Mesenteric fat pad (tissue), 1 donor: Measurements from ENCODE around the gene SMU1. TPM values are rescaled to one million over a fixed set of nuclear protein-coding genes. Genes with fewer than 3 reads are reported as not detected.

Experiments used
- DNase-seq: peaks from one replicate; pipeline ENCODE4 v3.0.0-alpha.2; 2020; ENCODE audit warnings: low spot score
- total RNA-seq: library from RNA; stranded (reverse); fragmentation: NEBNext Ultra II Directional; extraction: Animal tissue kit (Norgen Biotek cat#: 25700); gene quantifications from one replicate; pipeline ENCODE4 v1.2.1, GENCODE V29; 2021
- donor health status: DM: yes; HTN: yes; CAD: no.

Gene SMU1
- total RNA-seq, 1 donor from 2014 or later = 17.6 TPM

DNA sequence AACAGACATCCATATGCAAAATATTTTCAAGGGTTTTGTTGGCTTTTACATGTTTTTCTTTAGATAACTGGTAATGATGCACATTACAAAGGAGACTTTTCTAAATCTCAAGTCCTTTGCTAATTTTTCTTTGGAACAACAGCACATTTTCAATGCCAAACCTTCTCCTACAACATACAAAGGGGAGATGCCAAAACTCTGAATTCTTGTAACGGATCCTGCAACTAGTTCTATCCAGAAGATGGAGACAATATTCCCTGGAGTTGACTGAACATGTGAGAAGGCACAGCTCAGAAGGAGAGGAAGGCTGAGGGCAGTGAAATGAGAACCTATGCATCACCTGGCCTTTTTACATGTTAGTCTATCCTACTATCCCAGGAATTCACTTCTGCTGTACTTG, 30.4 kb downstream of the SMU1 start:
- DNase-seq = no peak

DNA sequence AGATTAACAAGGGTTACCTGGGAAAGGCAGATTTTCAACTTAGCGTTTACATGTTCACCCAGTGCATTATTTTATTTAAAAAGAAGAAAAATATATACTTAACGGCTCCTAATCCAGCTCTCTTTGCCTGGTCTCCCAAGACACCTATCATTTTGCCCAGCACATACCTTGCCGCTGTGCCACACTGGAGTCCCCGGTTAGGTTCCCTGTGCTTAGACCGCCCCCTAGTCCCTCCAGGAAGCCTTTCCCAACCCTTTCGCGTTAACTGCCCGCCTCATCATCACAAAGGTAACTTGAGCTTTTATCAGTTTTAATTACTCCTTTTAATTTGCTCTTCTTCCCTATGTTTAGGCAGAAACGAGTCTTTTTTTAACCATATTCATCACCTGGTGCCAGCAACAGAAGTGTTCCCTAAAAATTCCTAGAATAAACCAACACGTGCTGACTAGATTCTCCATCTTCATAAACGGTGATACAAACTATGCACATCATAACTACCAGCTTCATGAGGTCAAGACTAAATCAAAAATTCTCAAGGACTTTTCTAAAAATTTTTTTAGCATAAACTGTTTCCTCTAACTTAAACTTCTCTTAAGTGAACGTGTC, 31.7 kb downstream of the SMU1 start:
- DNase-seq = no peak

DNA sequence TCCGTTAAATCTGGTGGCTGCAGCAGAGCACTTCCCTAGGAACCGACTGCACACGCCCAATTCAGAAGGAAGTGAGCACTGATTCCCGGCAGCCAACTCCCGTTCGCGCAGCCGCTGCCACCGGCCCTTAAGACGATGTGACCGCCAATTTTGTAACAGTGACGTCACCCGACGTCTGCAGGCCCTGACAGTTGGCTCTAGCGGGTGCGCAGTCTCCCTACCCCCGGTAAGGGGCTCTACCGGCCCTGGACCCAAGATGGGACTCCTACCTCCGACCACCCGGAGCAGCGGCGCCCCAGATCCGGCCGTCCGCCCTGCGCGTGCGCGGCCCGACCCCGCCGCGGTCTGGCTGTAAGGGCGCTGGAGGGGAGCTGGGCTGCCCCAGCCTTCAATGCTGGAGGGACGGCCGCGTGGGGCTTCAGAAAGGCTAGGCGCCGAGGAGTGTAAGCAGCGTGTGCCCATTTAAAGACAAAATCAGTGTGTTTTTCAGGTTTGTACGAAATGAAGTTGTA, 32.3 kb downstream of the SMU1 start:
- peak; percentile 94 for DNase-seq

DNA sequence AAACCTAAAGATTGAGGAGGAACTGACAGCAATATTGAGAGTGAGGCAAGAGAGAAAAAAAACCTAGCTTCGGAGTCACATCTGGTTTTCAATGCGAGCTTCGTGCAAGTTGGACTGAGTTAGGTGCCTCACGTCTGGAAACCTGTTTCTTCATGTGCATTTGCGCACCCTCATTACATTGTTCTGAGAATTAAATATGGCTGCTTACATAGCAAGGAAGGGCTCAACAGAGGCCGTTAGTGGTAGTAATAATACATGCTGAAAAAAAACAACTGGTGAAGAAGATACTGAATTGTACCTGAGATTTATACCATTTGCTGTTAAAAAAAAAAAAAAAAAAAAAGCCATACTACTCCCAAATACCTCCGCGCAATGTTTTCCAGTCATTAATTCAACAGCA, 32.8 kb downstream of the SMU1 start:
- no peak for DNase-seq

DNA sequence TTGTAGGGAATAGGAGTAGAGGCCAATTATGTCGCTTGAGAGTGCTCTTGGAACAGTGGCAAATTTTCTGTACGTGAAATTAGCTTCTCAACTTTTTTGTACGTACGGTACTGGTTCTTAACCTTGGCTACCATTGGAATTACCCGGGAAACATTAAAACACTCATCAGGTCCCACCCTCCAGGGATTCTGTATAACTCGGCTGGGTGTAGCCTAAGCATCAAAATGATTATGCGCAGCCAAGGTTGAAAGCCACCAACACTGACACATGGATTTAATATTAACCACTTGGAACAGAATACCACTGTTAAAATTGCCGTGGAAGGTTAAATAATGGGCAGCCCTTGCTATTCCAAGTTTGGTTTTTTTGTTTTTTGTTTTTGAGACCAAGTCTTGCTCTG, 34.0 kb downstream of the SMU1 start:
- no peak for DNase-seq

DNA sequence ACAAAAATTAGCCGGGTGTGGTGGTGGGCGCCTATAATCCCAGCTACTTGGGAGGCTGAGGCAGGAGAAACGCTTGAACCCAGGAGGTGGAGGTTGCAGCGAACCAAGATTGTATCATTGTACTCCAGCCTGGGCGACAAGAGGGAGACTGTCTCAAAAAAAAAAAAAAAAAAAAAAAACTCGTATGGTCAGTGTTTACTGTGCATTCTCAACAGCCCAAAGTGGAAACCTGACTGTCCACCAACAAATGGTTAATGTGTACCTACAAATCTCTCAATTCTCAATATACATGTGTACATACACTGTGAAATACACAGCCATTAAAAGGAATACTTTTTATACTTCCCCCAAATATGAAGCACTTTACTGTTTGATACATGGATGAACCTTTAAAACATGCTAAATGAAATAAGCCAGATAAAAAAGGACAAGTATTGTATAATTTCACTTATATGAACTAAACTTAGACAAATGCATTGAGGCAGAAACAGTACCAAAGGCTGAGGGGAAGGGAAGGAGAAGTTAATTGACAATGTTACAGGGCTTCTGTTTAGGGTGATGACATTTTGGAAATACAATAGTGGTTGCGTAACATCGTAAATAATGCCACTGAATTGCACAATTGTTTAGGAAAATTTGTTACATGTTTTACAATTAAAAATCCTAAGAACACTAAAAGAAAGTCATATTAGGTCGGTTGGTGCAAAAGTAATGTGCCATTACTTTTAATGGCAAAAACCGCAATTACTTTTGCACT, 34.9 kb downstream of the SMU1 start:
- DNase-seq = no peak

DNA sequence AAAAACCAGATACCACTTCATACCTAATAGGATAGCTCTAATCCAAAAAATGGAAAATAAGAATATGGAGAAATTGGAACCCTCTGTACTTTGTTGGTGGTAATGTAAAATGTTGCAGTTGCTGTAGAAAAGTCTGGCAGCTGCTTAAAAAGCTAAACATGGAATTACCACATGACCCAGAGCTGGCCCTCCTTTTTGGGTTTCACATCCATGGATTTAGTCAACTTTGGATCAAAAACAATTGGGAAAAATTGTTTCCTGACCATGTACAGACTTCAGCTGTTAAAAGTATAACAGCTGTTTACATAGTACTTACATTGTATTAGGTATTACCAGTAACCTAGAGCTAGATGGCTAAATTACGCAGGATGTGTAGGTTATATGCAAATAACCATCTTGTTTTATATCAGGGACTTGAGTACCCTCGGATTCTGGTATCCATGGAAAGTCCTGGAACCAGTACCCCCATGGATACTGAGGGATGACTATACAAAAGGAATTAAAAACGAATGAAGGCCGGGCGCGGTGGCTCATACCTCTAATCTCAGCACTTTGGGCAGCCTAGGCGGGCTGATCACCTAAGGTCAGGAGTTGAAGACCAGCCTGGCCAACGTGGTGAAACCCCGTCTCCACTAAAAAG, 35.6 kb downstream of the SMU1 start:
- DNase-seq = no peak

DNA sequence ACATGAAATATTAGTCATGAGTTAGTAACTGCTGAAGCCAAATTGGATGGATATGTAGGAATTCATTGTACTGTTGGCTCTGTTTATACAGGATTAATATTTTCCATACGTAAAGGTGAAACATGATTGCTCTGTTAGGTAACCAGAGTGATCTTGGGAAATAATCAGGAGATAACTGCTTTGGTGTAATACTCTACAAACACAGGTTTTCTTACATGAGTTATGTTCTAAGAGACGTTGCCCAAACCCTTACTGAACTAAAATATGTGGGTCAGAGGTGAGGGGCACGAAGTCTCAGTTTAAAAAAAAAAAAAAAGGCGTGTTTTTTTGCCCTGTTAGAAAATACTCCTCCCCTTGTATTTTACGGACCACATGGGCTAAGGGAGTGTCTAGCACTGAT, 43.6 kb downstream of the SMU1 start:
- no peak for DNase-seq

DNA sequence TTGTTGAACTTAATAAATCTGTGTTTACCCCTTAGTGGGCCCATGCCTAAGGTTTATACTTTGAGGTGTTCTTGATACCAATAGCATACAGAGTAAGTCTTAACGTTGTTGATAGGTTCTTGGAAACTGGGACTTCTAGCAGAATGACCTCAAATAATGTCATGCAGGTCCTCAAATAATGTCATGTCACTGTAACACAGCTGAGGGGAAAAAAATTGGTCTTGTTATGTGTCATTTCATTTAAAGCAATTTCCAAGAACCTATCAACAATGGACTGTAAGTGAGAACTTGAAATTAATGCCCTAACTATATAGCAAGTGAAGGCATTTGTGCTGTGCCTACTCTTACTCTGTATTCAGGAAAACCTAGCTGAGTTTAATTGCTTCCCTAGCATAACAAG, 44.2 kb downstream of the SMU1 start:
- no peak for DNase-seq

DNA sequence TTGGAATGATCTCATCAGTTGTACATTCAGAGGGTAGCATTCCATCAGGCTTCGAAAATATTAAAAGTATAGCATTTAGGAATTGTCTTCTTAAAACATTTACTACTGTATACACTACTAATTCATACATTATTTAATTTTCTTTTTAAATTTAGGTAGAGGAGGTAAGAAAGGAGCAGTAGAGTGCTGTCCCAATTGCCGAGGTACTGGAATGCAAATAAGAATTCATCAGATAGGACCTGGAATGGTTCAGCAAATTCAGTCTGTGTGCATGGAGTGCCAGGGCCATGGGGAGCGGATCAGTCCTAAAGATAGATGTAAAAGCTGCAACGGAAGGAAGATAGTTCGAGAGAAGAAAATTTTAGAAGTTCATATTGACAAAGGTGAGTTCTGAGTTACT, 46.2 kb downstream of the SMU1 start:
- DNase-seq = no peak

DNA sequence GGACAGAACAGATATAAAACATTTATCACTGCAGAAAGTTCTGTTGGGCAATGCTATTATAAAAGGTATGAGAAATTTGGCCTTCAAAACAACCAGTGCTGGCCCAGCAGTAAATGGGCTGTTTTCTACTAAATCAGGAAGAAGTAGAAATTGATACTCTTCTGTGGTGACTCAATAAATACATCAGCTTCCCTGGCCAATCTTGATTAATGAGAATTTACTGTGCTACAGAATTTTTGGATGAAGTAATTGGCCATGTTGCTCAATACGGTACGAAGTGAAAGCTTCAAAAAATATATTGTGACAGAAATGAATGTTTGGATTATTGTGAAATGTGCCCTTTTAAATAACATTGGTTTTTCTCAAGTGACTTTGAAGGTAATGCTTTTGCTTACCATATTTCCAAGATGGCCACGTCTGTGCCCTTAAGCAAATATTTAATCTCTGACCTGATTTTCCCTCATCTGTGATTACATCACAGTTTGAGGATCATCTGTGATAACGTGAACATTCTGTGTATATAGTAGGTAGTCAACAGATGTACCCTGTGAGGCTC, 47.2 kb downstream of the SMU1 start:
- no peak for DNase-seq

DNA sequence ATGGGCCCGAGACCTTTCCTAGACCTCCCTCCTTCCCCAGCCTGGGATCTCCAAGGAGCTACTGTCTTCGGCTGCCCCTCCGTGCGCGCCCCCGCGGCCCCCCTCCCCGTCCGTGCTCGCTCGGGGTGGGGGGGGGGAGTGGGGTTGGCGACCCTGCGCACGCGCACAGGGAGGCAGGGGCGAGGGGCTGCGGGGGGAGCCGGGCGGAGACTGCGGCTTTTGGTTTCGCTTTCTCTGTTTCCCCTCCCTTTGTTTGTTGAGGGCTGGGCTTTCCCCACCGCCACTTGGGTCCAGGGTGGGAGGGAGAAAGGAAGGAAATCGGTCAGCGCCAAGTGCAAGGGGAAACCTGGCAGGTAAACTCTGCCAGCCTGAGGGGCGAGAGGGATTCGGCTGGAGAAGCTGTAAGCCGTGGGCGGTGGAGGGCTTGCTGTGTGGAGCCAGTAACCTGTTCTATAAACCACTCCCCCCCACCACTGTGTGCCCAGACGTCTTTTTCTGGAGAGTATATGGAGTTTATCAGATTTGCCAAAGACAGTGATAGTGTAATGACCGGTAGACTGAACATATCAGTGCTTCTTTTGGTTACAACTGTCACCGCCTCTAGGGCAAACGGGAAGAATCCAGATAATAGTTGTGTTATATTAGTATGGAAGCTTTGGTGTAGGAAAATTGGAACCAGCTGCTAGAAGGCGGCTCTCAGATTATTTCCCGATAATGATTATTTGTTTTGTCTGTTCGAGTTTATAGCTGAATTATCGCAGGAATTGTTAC, 50.7 kb downstream of the SMU1 start:
- peak; percentile 90 for DNase-seq

DNA sequence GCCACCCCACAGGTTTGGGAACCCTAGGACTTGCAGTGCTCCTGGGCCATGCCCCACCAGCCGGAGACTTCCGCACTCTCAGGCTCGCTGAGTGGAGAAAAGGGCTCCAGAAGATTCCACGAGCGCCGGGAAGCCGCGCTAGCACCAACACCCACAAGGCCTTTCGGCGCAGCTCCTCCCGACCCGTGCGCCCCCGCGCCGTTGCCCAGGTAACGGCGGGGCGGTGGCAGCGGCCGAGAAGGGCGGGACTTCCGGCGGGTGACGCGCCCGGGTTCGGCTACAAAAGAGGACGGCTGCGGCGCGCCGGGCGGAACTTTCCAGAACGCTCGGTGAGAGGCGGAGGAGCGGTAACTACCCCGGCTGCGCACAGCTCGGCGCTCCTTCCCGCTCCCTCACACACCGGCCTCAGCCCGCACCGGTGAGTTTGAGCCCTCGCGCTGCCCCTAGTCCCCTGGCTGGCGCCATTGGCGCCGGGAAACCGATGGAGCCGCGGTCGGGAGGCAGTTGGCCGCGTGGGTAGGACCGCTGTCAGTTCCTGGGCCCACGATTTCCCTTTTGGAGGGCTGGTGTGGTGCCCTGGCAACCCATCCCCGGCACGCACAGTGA, 51.4 kb downstream of the SMU1 start, which contains the start of gene DNAJA1:
DNAJA1 (plus strand) TSS at position 308 of the 606 bp plus-strand sequence. CDS start 1,212 bp downstream, outside the sequence.
- DNase-seq = peak; percentile 99

DNA sequence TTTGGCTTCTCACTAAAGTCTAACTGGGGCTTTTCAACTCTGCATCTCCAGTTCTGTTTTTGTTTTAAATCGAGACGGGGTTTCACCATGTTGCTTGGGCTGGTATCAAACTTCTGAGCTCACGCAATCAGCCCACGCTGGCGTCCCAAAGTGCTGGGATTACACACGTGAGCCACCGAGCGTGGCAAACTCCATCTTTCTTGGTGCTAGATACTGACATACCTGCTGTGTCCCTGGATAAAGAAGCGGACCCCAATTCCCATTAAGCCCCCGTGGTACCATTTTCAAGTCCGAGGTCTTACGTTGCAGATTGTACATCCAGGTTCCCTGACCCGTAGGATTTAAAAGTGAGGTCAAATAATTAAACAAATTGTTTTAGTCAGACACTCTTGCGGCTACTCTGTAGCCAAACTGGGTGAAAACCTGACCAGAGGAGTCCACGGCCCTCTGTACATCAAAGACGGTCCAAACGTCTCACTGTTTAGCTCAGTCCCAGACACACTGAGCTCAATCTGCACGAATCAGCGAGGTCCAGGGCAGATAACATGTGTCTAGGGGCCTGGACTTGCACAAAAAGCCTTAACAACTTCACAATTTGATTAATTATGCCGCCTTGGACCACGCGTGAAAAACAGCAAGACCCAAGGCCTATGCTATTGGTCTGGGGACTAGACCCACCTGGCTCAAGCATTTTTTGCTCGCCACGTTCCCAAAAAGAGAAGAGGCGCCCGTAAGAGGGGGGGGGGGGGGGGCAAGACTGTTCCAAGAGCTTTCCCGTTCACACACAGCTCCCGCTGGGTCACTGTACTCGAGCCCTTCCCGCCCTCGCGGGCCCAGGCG, 52.1 kb downstream of the SMU1 start:
- DNase-seq = no peak

DNA sequence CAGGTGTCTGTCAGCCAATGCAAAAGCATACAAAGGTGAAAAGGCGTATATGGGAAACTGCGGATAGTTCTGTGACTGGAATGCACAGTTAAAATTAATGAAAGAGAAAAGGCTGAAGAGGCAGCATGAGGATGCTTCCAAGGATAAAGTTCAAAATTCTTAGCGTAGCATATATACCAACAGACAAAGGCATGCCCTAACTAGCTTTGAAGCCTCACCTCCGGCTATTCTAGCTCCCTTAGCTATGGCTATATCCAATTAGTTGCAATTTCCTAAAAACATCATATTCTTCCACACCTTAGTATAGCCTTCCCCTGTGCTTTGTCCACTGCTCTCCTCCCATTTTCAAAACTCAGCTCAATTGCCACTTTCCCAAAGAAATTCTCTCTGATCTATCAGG, 52.8 kb downstream of the SMU1 start:
- DNase-seq = no peak

DNA sequence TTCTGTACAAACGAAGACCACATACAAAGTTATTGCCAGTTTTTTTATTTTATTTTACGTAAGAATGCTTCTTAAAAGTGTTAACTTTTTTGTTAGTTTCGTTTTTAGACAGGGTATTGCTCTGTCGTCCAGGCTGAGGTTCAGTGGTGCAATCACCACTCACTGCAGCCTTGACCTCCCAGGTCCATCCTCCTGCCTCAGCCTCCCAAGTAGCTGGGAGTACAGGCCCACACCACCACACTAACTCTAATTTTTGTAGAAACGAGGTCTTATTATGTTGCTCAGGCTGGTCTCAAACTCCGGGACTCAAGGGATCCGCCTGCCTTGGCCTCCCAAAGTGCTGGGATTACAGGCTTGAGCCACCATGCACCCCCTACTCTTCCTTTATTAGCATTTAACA, 53.7 kb downstream of the SMU1 start:
- DNase-seq = no peak

DNA sequence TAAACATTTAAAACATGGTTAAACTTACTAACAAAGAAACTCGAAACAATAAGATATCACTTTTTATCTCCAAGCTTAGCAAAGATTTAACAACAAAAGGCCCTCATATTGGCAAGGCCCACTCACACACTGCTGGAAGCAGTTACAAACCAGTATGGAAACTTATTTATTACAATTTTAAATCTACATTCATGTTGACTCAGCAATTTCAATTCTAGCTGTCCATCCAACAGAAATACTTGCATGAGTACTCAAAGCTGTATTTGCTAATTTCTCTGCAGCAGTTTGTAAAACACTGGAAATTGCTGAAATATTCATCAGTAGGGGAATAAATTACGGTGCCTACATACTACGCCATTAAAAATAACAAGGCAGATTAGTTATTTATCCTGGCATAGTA, 54.2 kb downstream of the SMU1 start:
- no peak for DNase-seq

DNA sequence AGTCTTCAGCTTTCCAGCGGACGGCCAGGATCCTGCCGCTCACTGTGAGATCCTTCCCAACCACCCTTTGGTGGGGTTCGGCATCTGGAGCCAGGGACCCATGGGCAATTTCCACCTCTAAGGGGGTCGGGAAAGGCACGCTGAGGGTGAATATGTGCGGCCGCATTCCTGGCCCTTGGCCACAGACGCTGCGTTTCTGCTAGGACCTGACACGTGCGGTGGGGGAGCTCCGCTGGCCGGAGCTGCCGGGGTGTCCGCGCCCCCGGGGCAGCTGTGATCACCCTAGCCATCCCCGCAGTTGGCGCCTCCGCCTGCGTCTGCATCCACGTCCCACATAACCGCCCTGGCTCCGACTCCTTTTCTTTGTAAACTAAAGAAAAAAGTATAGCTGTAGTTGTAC, 56.7 kb downstream of the SMU1 start:
- no peak for DNase-seq

DNA sequence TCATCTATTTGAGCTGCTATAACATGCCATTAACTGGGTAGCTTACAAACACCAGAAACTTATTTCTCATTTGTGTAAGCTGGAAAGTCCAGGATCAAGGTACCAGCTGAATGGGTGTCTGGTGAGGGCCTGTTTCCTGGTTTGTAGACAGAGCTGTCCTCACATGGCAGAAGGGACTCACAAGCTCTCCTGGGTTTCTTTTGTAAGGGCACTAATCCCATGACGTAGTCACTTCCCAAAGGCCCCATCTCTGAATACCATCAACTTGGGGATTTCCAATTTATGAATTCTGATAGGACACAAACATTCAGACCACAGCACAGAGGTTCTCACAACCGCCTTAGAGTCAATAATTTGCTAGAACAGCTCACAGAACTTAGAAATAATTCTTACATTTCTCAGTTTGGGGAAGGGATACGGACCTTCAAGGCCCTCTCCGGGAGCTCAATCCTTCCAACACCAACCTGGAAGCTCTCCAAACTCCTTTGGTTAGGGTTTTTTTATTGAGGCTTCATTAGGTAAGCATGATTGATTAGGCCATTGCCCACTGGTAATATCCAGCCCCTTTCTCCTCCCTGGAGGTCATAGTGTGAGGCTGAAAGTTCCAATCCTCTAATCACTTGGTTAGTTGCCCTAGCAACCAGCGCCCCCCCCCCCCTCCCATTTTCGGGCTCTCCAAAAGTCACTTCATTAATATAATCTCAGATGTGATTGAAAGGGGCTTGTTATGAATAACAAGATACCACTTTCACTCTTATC, 59.0 kb downstream of the SMU1 start:
- no peak for DNase-seq
